Spleen (tissue), 11 donors: ENCODE results near the gene ATG4A. TPM values are rescaled to one million over a fixed set of nuclear protein-coding genes. Genes with fewer than 3 reads are reported as not detected.

ENCODE experiments used
- DNase-seq: peaks from one replicate; pipeline ENCODE4 v3.0.0-alpha.2; 2020
- H3K27ac ChIP-seq, 8 donors: fragments of 200-600 bp; sonication (generic) in 7 of 8; 1 replicate in 4 of 8; 2 replicates in 4 of 8; pipeline versions ENCODE4 v1.5.0 to v1.8.0; 2016 to 2021; ENCODE audit warnings: inconsistent platforms in 4 of 8, mild to moderate bottlenecking in 4 of 8, moderate library complexity in 1 of 8
- H3K27me3 ChIP-seq, 7 donors: fragments of 200-600 bp; sonication (generic) in 6 of 7; replicated peaks in 1 of 7; 1 replicate in 4 of 7; 2 replicates in 3 of 7; pipeline versions ENCODE4 v1.5.0 to v1.8.0; 2016 to 2021; ENCODE audit warnings: inconsistent platforms in 3 of 7, mild to moderate bottlenecking in 1 of 7
- H3K36me3 ChIP-seq, 6 donors: fragments of 200-600 bp; sonication (generic) in 5 of 6; 1 replicate in 4 of 6; 2 replicates in 2 of 6; pipeline versions ENCODE4 v1.5.0 to v1.8.0; 2016 to 2021; ENCODE audit warnings: inconsistent platforms in 2 of 6
- H3K4me1 ChIP-seq, 6 donors: fragments of 200-600 bp; sonication (generic) in 5 of 6; 1 replicate in 3 of 6; 2 replicates in 3 of 6; pipeline versions ENCODE4 v1.5.0 to v1.8.0; 2016 to 2021; ENCODE audit warnings: inconsistent platforms in 3 of 6
- H3K4me3 ChIP-seq, 8 donors: fragments of 200-600 bp; sonication (generic) in 7 of 8; 1 replicate in 4 of 8; 2 replicates in 4 of 8; pipeline versions ENCODE4 v1.5.0 to v1.8.0; 2016 to 2021; ENCODE audit warnings: inconsistent platforms in 4 of 8, mild to moderate bottlenecking in 4 of 8, moderate library complexity in 2 of 8
- H3K9me3 ChIP-seq, 8 donors: fragments of 200-600 bp; sonication (generic) in 7 of 8; 1 replicate in 4 of 8; 2 replicates in 4 of 8; pipeline versions ENCODE4 v1.5.0 to v1.8.0; 2016 to 2021; ENCODE audit warnings: inconsistent platforms in 4 of 8
- POLR2A ChIP-seq, 3 donors: fragments of 450-650 bp; IDR thresholded peaks; one replicate each; pipeline ENCODE4 v1.5.1; 2017; ENCODE audit warnings: antibody characterized with exemption in 3 of 3, mild to moderate bottlenecking in 1 of 3
- POLR2AphosphoS5 ChIP-seq, 3 donors: sonication (generic); formaldehyde crosslinking; IDR thresholded peaks; one replicate each; pipeline ENCODE4 v1.5.1; 2017; ENCODE audit warnings: antibody characterized with exemption in 3 of 3
- WGBS, 5 donors: extraction: QIAGEN DNeasy Blood & Tissue Kit in 3 of 5; methylation state at CpG; one replicate each; pipeline versions ENCODE4 v1.1.5 to v1.1.7; 2013 to 2018; 5-methylcytosine and 5-hydroxymethylcytosine counted together
- intact Hi-C: fragments of 100-400 bp; cut with DNase I; formaldehyde crosslinking; loops from one replicate; pipeline ENCODE4 v1.15.0; 2023; ENCODE audit warnings: low total_unique reads
- polyA plus RNA-seq, 3 donors: library from polyadenylated mRNA; stranded (reverse); fragments of 200-250 nt; gene quantifications; one replicate each; pipeline ENCODE4 v1.2.1, GENCODE V29; 2013
- total RNA-seq, 7 donors: library from RNA; depleted of rRNA in 3 of 7; stranded (reverse); fragments of >200 nt in 3 of 7; fragmentation: NEBNext Ultra II Directional in 4 of 7; extraction: Animal tissue kit (Norgen Biotek cat#: 25700) in 4 of 7; gene quantifications; one replicate each; pipeline versions ENCODE4 v1.1.0 to v1.2.1, GENCODE V29; 2016 to 2021
- TF ChIP-seq, protein P1 (sequence below), 11 experiments: fragments of 200-600 bp in 7 of 11; fragments of 450-650 bp in 4 of 11; sonication (generic) in 4 of 11; IDR thresholded peaks in 8 of 11; conservative IDR thresholded peaks in 3 of 11; 1 replicate in 7 of 11; 2 replicates in 4 of 11; pipeline versions ENCODE4 v1.4.0 to v1.8.0; 2016 to 2021; ENCODE audit warnings: antibody characterized with exemption in 11 of 11, inconsistent platforms in 4 of 11, mild to moderate bottlenecking in 1 of 11
- donor health status: healthy with polysubstance abuse.
- donor health status: DM: no; HTN: no; CAD: no; lungs with moderate emphysema.
- donor health status: DM: no; HTN: no; CAD: no.
- donor health status: Bipolar disorder and iron deficiency.
- donor health status: healthy.
- donor health status: DM: no; HTN: no; CAD: no.
- donor health status: DM: yes; HTN: yes; CAD: no.

The ATG4A gene
- total and polyA plus RNA-seq, 10 donors: 6.9 to 16.7 (median 11.1) TPM

DNA sequence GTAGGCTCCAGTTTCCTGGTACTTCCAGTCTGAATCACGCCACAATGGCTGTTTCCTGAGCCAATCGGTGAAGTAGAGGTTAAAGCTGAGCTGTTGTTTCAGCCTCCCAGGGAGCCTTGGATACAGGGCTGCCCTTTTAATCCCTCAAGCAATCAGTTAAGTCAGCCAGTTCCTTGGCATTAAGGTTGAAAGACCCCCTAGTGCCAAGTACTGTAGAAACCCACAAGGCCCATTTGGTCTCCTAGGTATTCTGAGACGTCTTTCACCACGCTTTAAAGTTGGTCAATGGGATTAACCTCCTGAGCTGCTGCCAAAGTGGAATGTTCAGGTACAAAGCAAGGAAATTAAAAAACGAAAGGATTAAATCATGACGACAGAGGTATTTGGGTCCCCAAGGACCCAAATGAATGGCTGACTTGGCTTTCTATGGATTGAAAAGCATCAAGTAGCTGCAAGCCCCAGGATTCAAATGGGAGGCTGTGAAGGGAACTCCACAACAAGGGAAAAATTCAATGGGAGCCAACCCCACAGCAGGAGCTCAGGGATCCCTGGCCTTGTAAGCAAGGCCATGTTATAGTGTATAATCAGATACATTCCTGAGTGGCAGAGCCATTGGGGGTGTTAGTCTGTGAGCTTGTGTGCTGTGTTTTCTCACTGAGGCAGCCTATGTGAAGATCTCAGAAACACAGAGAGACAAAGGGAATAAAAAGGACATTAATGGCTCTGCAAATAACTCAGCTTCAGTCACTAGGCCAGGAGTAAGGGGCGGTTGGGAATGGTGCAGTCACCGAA, 86.0 kb downstream of the ATG4A start:
- H3K9me3 ChIP-seq: no peaks in the 10 kb centered on the region
- H3K4me3 ChIP-seq: no peak overlapping the region
- no peak for TF ChIP-seq POLR2A (IDR thresholded peaks at IDR 0.05)
- no peak for TF ChIP-seq POLR2AphosphoS5 (IDR thresholded peaks at IDR 0.05)
- TF ChIP-seq, protein P1, sequence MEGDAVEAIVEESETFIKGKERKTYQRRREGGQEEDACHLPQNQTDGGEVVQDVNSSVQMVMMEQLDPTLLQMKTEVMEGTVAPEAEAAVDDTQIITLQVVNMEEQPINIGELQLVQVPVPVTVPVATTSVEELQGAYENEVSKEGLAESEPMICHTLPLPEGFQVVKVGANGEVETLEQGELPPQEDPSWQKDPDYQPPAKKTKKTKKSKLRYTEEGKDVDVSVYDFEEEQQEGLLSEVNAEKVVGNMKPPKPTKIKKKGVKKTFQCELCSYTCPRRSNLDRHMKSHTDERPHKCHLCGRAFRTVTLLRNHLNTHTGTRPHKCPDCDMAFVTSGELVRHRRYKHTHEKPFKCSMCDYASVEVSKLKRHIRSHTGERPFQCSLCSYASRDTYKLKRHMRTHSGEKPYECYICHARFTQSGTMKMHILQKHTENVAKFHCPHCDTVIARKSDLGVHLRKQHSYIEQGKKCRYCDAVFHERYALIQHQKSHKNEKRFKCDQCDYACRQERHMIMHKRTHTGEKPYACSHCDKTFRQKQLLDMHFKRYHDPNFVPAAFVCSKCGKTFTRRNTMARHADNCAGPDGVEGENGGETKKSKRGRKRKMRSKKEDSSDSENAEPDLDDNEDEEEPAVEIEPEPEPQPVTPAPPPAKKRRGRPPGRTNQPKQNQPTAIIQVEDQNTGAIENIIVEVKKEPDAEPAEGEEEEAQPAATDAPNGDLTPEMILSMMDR (IDR thresholded peaks at IDR 0.05 in 8 of 11, conservative IDR thresholded peaks at IDR 0.05 in 3 of 11): no peak
- H3K36me3 ChIP-seq: no peaks in the 10 kb centered on the region
- no peak overlapping the region for H3K27ac ChIP-seq
- H3K4me1 ChIP-seq: no peaks in the 10 kb centered on the region
- 71 to 96% (median 89%) methylated on average over 8 of the region's 8 CpGs for WGBS, 5 donors
- no peaks in the 10 kb centered on the region for H3K27me3 ChIP-seq
- no peak for DNase-seq
- intact Hi-C loops: no loop called here

DNA sequence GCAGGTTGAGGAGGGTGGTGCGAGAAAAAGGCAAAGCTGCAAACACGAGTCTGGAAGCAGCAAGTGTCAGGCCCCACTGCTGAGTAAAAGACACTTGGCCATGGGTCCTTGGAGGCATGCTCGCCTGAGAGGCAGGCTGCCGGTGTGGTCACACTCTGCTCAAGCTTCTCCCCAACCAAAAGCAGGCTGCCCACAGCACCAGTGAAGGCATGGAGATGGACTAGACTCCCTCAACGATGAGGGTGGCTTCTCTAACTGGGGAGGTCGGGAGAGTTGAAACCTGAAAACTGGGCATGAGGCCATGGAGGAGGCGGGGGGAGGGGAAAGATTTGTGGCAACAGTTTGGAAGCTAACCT, 86.5 kb downstream of the ATG4A start:
- whole genome bisulfite sequencing, 5 donors: 71 to 97% (median 83%) methylated on average over 4 to 7 of the region's 7 CpGs
- no peaks in the 10 kb centered on the region for H3K36me3 ChIP-seq
- TF ChIP-seq POLR2AphosphoS5 (IDR thresholded peaks at IDR 0.05) (no peak), POLR2A (IDR thresholded peaks at IDR 0.05) (no peak)
- TF ChIP-seq, protein P1 (IDR thresholded peaks at IDR 0.05 in 8 of 11, conservative IDR thresholded peaks at IDR 0.05 in 3 of 11): no peak

DNA sequence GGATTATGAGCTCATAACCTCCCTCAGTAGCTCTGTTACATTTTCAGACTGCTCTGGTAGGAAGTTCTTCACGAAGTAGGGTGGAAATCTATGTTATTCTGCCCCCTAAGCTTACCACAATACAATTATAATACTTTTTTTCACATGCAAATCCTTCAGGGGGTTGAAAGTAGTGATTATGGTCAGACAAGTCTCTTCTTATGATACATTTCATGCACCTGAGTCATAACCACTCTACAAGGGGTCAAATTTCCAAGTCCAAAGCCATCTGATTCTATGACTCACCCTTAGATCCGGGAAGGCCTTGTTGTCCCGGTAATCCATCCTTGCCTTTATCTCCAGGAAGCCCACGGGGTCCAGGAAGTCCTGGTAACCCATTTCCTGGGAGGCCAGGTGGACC, 95.2 kb downstream of the ATG4A start:
- Histone ChIP-seq H3K36me3 (no peaks in the 10 kb centered on the region), H3K4me1 (no peaks in the 10 kb centered on the region), H3K27ac (no peak overlapping the region), H3K9me3 (no peaks in the 10 kb centered on the region), H3K4me3 (no peak overlapping the region), H3K27me3 (no peaks in the 10 kb centered on the region)
- intact Hi-C loops: no loop called here
- WGBS, 5 donors: 36 to 70% (median 57%) methylated on average over 4 of the region's 4 CpGs
- DNase-seq: no peak
- no peak for TF ChIP-seq POLR2A (IDR thresholded peaks at IDR 0.05)
- TF ChIP-seq POLR2AphosphoS5 (IDR thresholded peaks at IDR 0.05): no peak

More for the DNA sequence above, 86.5 kb downstream of the ATG4A start:
- Histone ChIP-seq H3K4me3 (no peak overlapping the region), H3K27me3 (no peaks in the 10 kb centered on the region), H3K27ac (no peak overlapping the region), H3K9me3 (no peaks in the 10 kb centered on the region), H3K4me1 (no peaks in the 10 kb centered on the region)
- DNase-seq: no peak
- intact Hi-C loops: no loop called here

DNA sequence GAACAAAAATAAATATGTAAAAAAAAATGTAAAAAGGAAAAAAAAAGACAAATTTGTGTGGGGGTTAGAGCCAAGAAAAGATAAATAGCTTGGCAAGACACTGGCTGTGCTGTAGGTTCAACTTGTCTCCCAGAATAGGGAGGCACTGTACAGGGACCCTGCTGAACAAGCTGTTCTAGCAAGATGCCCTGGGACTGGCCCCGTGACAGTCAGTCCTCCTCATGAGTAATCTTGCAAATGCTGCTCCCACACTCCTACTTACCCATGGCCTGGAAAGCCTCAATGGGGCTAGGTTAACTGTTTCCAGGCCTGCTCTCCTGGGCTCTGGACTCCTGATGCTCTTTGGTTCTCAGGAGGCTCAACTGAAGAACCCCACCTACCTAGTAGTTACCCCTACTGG, 106.8 kb downstream of the ATG4A start:
- Histone ChIP-seq H3K27ac (peak overlapping the region in 2 of 8 donors; percentile 43 to 48), H3K36me3 (no peaks in the 10 kb centered on the region), H3K9me3 (no peaks in the 10 kb centered on the region), H3K4me3 (no peak overlapping the region), H3K27me3 (peaks cover 0 to 21% (median 0%) of the 10 kb centered on the region in 7 donors), H3K4me1 (no peaks in the 10 kb centered on the region)
- intact Hi-C loops: no loop called here
- no peak for DNase-seq
- WGBS, 5 donors: 40 to 92% (median 72%) methylated on average over 1 of the region's 1 CpG
- TF ChIP-seq, protein P1 (IDR thresholded peaks at IDR 0.05 in 8 of 11, conservative IDR thresholded peaks at IDR 0.05 in 3 of 11): no peak
- TF ChIP-seq POLR2A (IDR thresholded peaks at IDR 0.05) (no peak), POLR2AphosphoS5 (IDR thresholded peaks at IDR 0.05) (no peak)
